Mesendoderm (in vitro differentiated cells): ENCODE measurements around the gene BRI3BP.
"Not testable (repeated sequence)": the region's sequence is repeated elsewhere in the genome, so short reads cannot be mapped to it uniquely, and the experiment has no call there.

Experiments used
- DNase-seq: peaks from one replicate; pipeline ENCODE4 v3.0.0; 2013
- H2AK5ac ChIP-seq: 2 replicates; pipeline ENCODE4 v1.6.1; 2013; ENCODE audit warnings: low read length, inconsistent platforms
- H2BK120ac ChIP-seq: 2 replicates; pipeline ENCODE4 v1.6.1; 2013; ENCODE audit warnings: low read depth, mild to moderate bottlenecking, low read length, moderate library complexity, mixed read lengths
- H2BK15ac ChIP-seq: replicated peaks from 2 replicates; pipeline ENCODE4 v1.6.1; 2013; ENCODE audit warnings: low read depth, mild to moderate bottlenecking, moderate library complexity
- H2BK5ac ChIP-seq: 2 replicates; pipeline ENCODE4 v1.6.1; 2013; ENCODE audit warnings: low read length, inconsistent platforms
- H3K18ac ChIP-seq: 2 replicates; pipeline ENCODE4 v1.6.1; 2013; ENCODE audit warnings: mild to moderate bottlenecking, low read length, mixed read lengths
- H3K23ac ChIP-seq: one replicate; pipeline ENCODE4 v1.6.1; 2013; ENCODE audit warnings: low read length
- H3K27ac ChIP-seq: 2 replicates; pipeline ENCODE4 v1.5.1; 2013; ENCODE audit warnings: low read depth, mild to moderate bottlenecking, inconsistent platforms, low read length, moderate library complexity
- H3K27me3 ChIP-seq: 2 replicates; pipeline ENCODE4 v1.6.1; 2013; ENCODE audit warnings: low read length, control low read depth, mild to moderate bottlenecking, inconsistent platforms; ENCODE audit not compliant: insufficient read depth, poor library complexity
- H3K36me3 ChIP-seq: 2 replicates; pipeline ENCODE4 v1.6.1; 2013; ENCODE audit warnings: low read length, inconsistent platforms; ENCODE audit not compliant: control insufficient read depth, insufficient read depth
- H3K4ac ChIP-seq: one replicate; pipeline ENCODE4 v1.6.1; 2013; ENCODE audit warnings: low read depth, mild to moderate bottlenecking, low read length, moderate library complexity
- H3K4me1 ChIP-seq: 2 replicates; pipeline ENCODE4 v1.6.1; 2013; ENCODE audit warnings: low read depth, low read length, inconsistent platforms; ENCODE audit not compliant: control insufficient read depth
- H3K4me2 ChIP-seq: 2 replicates; pipeline ENCODE4 v1.6.1; 2013; ENCODE audit warnings: low read length
- H3K4me3 ChIP-seq: 2 replicates; pipeline ENCODE4 v1.5.1; 2013; ENCODE audit warnings: mild to moderate bottlenecking, low read length
- H3K56ac ChIP-seq: one replicate; pipeline ENCODE4 v1.6.1; 2013; ENCODE audit warnings: low read length
- H3K79me1 ChIP-seq: 2 replicates; pipeline ENCODE4 v1.6.1; 2013; ENCODE audit warnings: low read length, inconsistent platforms
- H3K79me2 ChIP-seq: 2 replicates; pipeline ENCODE4 v1.6.1; 2013; ENCODE audit warnings: mild to moderate bottlenecking, low read length; ENCODE audit not compliant: control insufficient read depth, insufficient read depth
- H3K9ac ChIP-seq: 2 replicates; pipeline ENCODE4 v1.6.1; 2013; ENCODE audit warnings: low read length, inconsistent platforms
- H4K5ac ChIP-seq: one replicate; pipeline ENCODE4 v1.6.1; 2013; ENCODE audit warnings: low read length
- H4K8ac ChIP-seq: one replicate; pipeline ENCODE4 v1.6.1; 2013; ENCODE audit warnings: low read depth, mild to moderate bottlenecking, control low read depth, low read length, moderate library complexity
- WGBS: extraction: QIAGEN DNeasy Blood & Tissue Kit; methylation state at CpG from one replicate; pipeline ENCODE4 v1.1.7; 2013; ENCODE audit warnings: low lambda C conversion rate, missing lambda C conversion rate; ENCODE audit not compliant: insufficient coverage; ENCODE audit errors: extremely low coverage; 5-methylcytosine and 5-hydroxymethylcytosine counted together

The BRI3BP gene

GRCh38 chr12:125071456-125071855, 78.0 kb downstream of the BRI3BP start:
- Histone ChIP-seq H3K4me3 (no peak overlapping the region), H3K36me3 (peaks cover 4% of the 10 kb centered on the region), H4K8ac (no peak overlapping the region), H3K4me2 (no peak overlapping the region), H3K27ac (no peak overlapping the region), H4K5ac (no peak overlapping the region), H3K27me3 (peaks cover 2% of the 10 kb centered on the region), H3K4me1 (peaks cover 4% of the 10 kb centered on the region), H3K79me2 (peaks cover 23% of the 10 kb centered on the region), H2AK5ac (no peak overlapping the region), H3K18ac (no peak overlapping the region), H2BK15ac (no peak overlapping the region), H3K79me1 (peaks cover 29% of the 10 kb centered on the region), H3K9ac (no peak overlapping the region), H3K23ac (no peak overlapping the region), H2BK120ac (no peak overlapping the region), H2BK5ac (no peak overlapping the region), H3K56ac (no peak overlapping the region), H3K4ac (no peak overlapping the region)
- DNase-seq, result no peak
- no CpG with 5 or more reads among the region's 12 CpGs for WGBS

GRCh38 chr12:125072496-125072895, 79.1 kb downstream of the BRI3BP start:
- Histone ChIP-seq H3K36me3 (peaks cover 7% of the 10 kb centered on the region), H3K56ac (no peak overlapping the region), H4K8ac (no peak overlapping the region), H2BK120ac (no peak overlapping the region), H3K18ac (no peak overlapping the region), H3K79me1 (peaks cover 23% of the 10 kb centered on the region), H4K5ac (no peak overlapping the region), H3K79me2 (peaks cover 18% of the 10 kb centered on the region), H2BK15ac (no peak overlapping the region), H3K4me3 (no peak overlapping the region), H2BK5ac (no peak overlapping the region), H3K4me2 (no peak overlapping the region), H3K23ac (no peak overlapping the region), H3K4me1 (no peaks in the 10 kb centered on the region), H3K27ac (no peak overlapping the region), H3K27me3 (peaks cover 2% of the 10 kb centered on the region), H2AK5ac (no peak overlapping the region), H3K9ac (no peak overlapping the region), H3K4ac (no peak overlapping the region)
- WGBS, result no CpG with 5 or more reads among the region's 2 CpGs
- no peak for DNase-seq

- Histone ChIP-seq H3K79me1 (peaks cover 15% of the 10 kb centered on the region), H3K36me3 (peaks cover 11% of the 10 kb centered on the region), H3K79me2 (peaks cover 12% of the 10 kb centered on the region)
- H3K4ac ChIP-seq, H2BK120ac ChIP-seq, H2AK5ac ChIP-seq, H3K23ac ChIP-seq, H2BK15ac ChIP-seq, H3K18ac ChIP-seq, H3K9ac ChIP-seq, H3K27me3 ChIP-seq, H2BK5ac ChIP-seq, H4K5ac ChIP-seq, H3K27ac ChIP-seq, H4K8ac ChIP-seq, H3K4me3 ChIP-seq, H3K4me1 ChIP-seq, DNase-seq, H3K4me2 ChIP-seq, H3K56ac ChIP-seq: not testable (repeated sequence)
- WGBS, result no CpG with 5 or more reads among the region's 2 CpGs
Measured at GRCh38 chr12:125074294-125074693, 80.8 kb downstream of the BRI3BP start.

- no peak overlapping the region for H2BK5ac ChIP-seq
- peaks cover 3% of the 10 kb centered on the region for H3K79me1 ChIP-seq
- no peak overlapping the region for H3K4me3 ChIP-seq
- no peak overlapping the region for H3K9ac ChIP-seq
- no peak for DNase-seq
- peaks cover 4% of the 10 kb centered on the region for H3K79me2 ChIP-seq
- no peak overlapping the region for H2AK5ac ChIP-seq
- no peak overlapping the region for H3K4ac ChIP-seq
- H2BK120ac ChIP-seq, result no peak overlapping the region
- no peak overlapping the region for H4K5ac ChIP-seq
- H3K4me1 ChIP-seq, result no peaks in the 10 kb centered on the region
- no peak overlapping the region for H4K8ac ChIP-seq
- H3K27ac ChIP-seq, result no peak overlapping the region
- no peak overlapping the region for H3K4me2 ChIP-seq
- H3K27me3 ChIP-seq, result peaks cover 2% of the 10 kb centered on the region
- H3K23ac ChIP-seq, result no peak overlapping the region
- WGBS, result no CpG with 5 or more reads among the region's 6 CpGs
- no peak overlapping the region for H2BK15ac ChIP-seq
- no peak overlapping the region for H3K56ac ChIP-seq
- H3K36me3 ChIP-seq, result peaks cover 14% of the 10 kb centered on the region
- no peak overlapping the region for H3K18ac ChIP-seq
Measured at GRCh38 chr12:125076103-125076502, 82.7 kb downstream of the BRI3BP start.

GRCh38 chr12:125079084-125079483, 85.6 kb downstream of the BRI3BP start:
- Histone ChIP-seq H3K4me3 (no peak overlapping the region), H3K9ac (no peak overlapping the region), H4K5ac (no peak overlapping the region), H3K36me3 (peaks cover 16% of the 10 kb centered on the region), H3K79me2 (no peaks in the 10 kb centered on the region), H3K56ac (no peak overlapping the region), H3K27me3 (peaks cover 2% of the 10 kb centered on the region), H3K79me1 (peaks cover 2% of the 10 kb centered on the region), H2AK5ac (no peak overlapping the region), H4K8ac (no peak overlapping the region), H3K27ac (no peak overlapping the region), H3K23ac (no peak overlapping the region), H3K4me1 (no peaks in the 10 kb centered on the region), H3K4me2 (no peak overlapping the region), H3K18ac (no peak overlapping the region), H3K4ac (no peak overlapping the region), H2BK5ac (no peak overlapping the region), H2BK120ac (no peak overlapping the region), H2BK15ac (no peak overlapping the region)
- DNase-seq, result no peak
- no CpG with 5 or more reads among the region's 10 CpGs for WGBS
